T-helper 2 cell treated with Interferon-gamma antibody and Interleukin-4, amounts not matched to agents 5 μg/mL and 100 μg/mL, for 36 hours (primary cell): ENCODE results near the gene GLB1L2.

Experiments
- DNase-seq: peaks from one replicate; pipeline ENCODE4 v3.0.0; 2021; ENCODE audit warnings: low spot score
- H3K27ac Mint-ChIP-seq: one replicate; pipeline ENCODE4 v1.8.0; 2021; ENCODE audit warnings: mild to moderate bottlenecking, mixed read lengths
- H3K27me3 Mint-ChIP-seq: one replicate; pipeline ENCODE4 v1.8.0; 2021; ENCODE audit warnings: low read depth, mixed read lengths
- H3K36me3 Mint-ChIP-seq: one replicate; pipeline ENCODE4 v1.8.0; 2021; ENCODE audit warnings: low read depth, mixed read lengths
- H3K4me1 Mint-ChIP-seq: one replicate; pipeline ENCODE4 v1.8.0; 2021; ENCODE audit warnings: low read depth, mixed read lengths
- H3K4me3 Mint-ChIP-seq: one replicate; pipeline ENCODE4 v1.8.0; 2022; ENCODE audit warnings: mild to moderate bottlenecking, moderate library complexity, mixed read lengths
- H3K9me3 Mint-ChIP-seq: one replicate; pipeline ENCODE4 v1.8.0; 2021; ENCODE audit warnings: mixed read lengths

The GLB1L2 gene

GRCh38 chr11:134386945-134387344 is 55.2 kb downstream of the GLB1L2 start:
- no peak for DNase-seq
- peak overlapping the region; percentile 4 for H3K27ac Mint-ChIP-seq

GRCh38 chr11:134387501-134387900 is 55.7 kb downstream of the GLB1L2 start:
- no peak for DNase-seq
- H3K36me3 Mint-ChIP-seq: no peaks in the 10 kb centered on the region
- no peaks in the 10 kb centered on the region for H3K9me3 Mint-ChIP-seq
- H3K4me3 Mint-ChIP-seq: peak overlapping the region; percentile 50
- peaks cover 25% of the 10 kb centered on the region for H3K4me1 Mint-ChIP-seq
- H3K27me3 Mint-ChIP-seq: peaks cover 9% of the 10 kb centered on the region
- H3K27ac Mint-ChIP-seq: no peak overlapping the region

More at GRCh38 chr11:134386945-134387344, 55.2 kb downstream of the GLB1L2 start:
- peak overlapping the region; percentile 50 for H3K4me3 Mint-ChIP-seq
- no peaks in the 10 kb centered on the region for H3K36me3 Mint-ChIP-seq
- no peaks in the 10 kb centered on the region for H3K9me3 Mint-ChIP-seq
- peaks cover 25% of the 10 kb centered on the region for H3K4me1 Mint-ChIP-seq
- H3K27me3 Mint-ChIP-seq: peaks cover 8% of the 10 kb centered on the region

GRCh38 chr11:134388590-134388989 is 56.8 kb downstream of the GLB1L2 start:
- no peak for DNase-seq
- Mint-ChIP-seq H3K36me3 (no peaks in the 10 kb centered on the region), H3K27ac (no peak overlapping the region), H3K4me3 (no peak overlapping the region), H3K4me1 (peaks cover 25% of the 10 kb centered on the region), H3K27me3 (peaks cover 12% of the 10 kb centered on the region), H3K9me3 (no peaks in the 10 kb centered on the region)

- Mint-ChIP-seq H3K4me3 (no peak overlapping the region), H3K27ac (no peak overlapping the region), H3K36me3 (no peaks in the 10 kb centered on the region), H3K9me3 (no peaks in the 10 kb centered on the region), H3K4me1 (peaks cover 25% of the 10 kb centered on the region), H3K27me3 (peaks cover 12% of the 10 kb centered on the region)
- no peak for DNase-seq
Observed at GRCh38 chr11:134389464-134390180, 57.8 kb downstream of the GLB1L2 start.

- no peaks in the 10 kb centered on the region for H3K9me3 Mint-ChIP-seq
- H3K4me3 Mint-ChIP-seq: no peak overlapping the region
- H3K27me3 Mint-ChIP-seq: peaks cover 6% of the 10 kb centered on the region
- H3K36me3 Mint-ChIP-seq: no peaks in the 10 kb centered on the region
- peaks cover 22% of the 10 kb centered on the region for H3K4me1 Mint-ChIP-seq
- no peak for DNase-seq
- H3K27ac Mint-ChIP-seq: no peak overlapping the region
Observed at GRCh38 chr11:134390706-134391569, 59.1 kb downstream of the GLB1L2 start.

GRCh38 chr11:134391656-134392055 is 59.9 kb downstream of the GLB1L2 start:
- peaks cover 4% of the 10 kb centered on the region for H3K27me3 Mint-ChIP-seq

DNA sequence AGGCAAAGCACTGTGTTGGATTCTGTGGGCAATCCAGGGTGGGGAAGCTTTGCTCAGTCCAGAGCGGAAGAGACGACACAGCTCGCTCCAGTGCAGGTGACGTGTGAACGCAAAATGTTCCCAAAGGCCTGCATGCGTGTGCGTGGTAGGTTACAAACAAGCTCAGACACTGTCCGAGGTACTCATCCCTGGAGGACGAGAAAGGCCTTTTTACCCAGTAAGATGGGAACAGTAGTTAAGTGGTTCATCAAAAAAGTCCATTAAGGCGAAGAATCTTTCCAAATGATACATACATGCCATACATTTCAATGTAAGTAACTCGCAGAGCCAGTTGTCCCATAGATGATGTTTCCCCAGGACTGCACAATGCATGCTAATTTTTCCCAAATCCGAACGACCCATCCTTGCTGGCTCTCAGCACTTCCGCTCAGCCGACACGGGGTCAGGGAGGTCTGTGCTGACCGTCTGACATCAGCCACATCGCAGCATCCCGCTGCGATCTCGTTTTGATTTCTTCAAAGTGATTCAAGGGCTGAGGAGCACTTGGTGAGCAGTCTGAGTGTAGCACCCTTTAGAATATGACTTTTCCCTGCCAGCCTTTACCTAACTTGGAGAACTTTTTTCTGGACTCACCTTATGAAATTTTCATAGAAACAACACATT is 61.3 kb downstream of the GLB1L2 start:
- Mint-ChIP-seq H3K27ac (no peak overlapping the region), H3K4me1 (peaks cover 1% of the 10 kb centered on the region)

More at GRCh38 chr11:134391656-134392055, 59.9 kb downstream of the GLB1L2 start:
- H3K27ac Mint-ChIP-seq: no peak overlapping the region
- peaks cover 15% of the 10 kb centered on the region for H3K4me1 Mint-ChIP-seq
- H3K36me3 Mint-ChIP-seq: no peaks in the 10 kb centered on the region
- H3K4me3 Mint-ChIP-seq: no peak overlapping the region
- DNase-seq: no peak
- H3K9me3 Mint-ChIP-seq: no peaks in the 10 kb centered on the region

DNA sequence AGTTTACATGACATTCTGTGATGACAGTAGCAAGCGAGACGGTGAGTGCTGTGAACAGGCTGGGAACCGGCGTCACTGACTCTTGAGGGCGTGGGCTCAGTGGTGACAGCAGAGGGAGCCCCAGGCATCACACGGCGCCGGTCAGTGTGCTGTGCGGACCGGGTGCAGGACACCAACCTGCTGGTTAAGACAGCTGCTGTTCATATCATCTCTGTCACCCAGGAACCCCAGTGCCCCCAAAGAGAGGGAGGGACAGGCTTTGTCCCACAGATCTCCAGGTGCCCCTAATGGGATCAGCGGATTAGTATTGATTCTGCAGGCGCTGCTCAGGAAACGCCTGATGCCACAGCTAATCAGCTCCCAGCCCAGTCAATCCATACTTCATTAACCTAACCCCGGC is 61.9 kb downstream of the GLB1L2 start:
- Mint-ChIP-seq H3K4me3 (no peak overlapping the region), H3K9me3 (no peaks in the 10 kb centered on the region), H3K27me3 (peaks cover 4% of the 10 kb centered on the region), H3K27ac (no peak overlapping the region), H3K36me3 (no peaks in the 10 kb centered on the region), H3K4me1 (no peaks in the 10 kb centered on the region)
- DNase-seq: no peak

More for the DNA sequence above, 61.3 kb downstream of the GLB1L2 start:
- H3K4me3 Mint-ChIP-seq: no peak overlapping the region
- DNase-seq: no peak
- peaks cover 4% of the 10 kb centered on the region for H3K27me3 Mint-ChIP-seq
- H3K9me3 Mint-ChIP-seq: no peaks in the 10 kb centered on the region
- no peaks in the 10 kb centered on the region for H3K36me3 Mint-ChIP-seq

- H3K4me3 Mint-ChIP-seq: no peak overlapping the region
- H3K27me3 Mint-ChIP-seq: peaks cover 4% of the 10 kb centered on the region
- H3K4me1 Mint-ChIP-seq: no peaks in the 10 kb centered on the region
- no peaks in the 10 kb centered on the region for H3K9me3 Mint-ChIP-seq
- no peak for DNase-seq
- no peaks in the 10 kb centered on the region for H3K36me3 Mint-ChIP-seq
- no peak overlapping the region for H3K27ac Mint-ChIP-seq
Observed at GRCh38 chr11:134394311-134394710, 62.5 kb downstream of the GLB1L2 start.

DNA sequence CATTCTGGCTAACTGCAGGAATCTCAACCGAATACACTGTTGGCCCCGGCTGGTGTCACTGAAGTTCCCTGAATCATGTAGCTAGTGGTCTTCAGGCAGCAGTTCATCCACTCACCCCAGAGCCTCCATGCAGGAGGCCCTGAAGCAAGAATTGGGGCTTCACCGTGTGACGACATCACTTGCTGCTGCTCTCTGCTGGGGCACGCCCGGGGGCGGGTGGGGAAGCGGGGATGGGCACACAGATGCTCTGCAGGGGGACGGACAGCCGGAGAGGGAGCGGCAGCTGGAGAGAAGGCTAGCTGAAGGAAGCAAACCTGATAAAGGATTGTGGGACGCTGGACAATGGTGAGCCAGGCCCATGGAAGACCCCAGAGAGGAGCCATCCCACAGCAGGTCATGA is 63.2 kb downstream of the GLB1L2 start:
- H3K36me3 Mint-ChIP-seq: no peaks in the 10 kb centered on the region
- no peak for DNase-seq
- no peaks in the 10 kb centered on the region for H3K4me1 Mint-ChIP-seq
- no peak overlapping the region for H3K27ac Mint-ChIP-seq
- no peak overlapping the region for H3K4me3 Mint-ChIP-seq
- peaks cover 4% of the 10 kb centered on the region for H3K27me3 Mint-ChIP-seq
- H3K9me3 Mint-ChIP-seq: no peaks in the 10 kb centered on the region

DNA sequence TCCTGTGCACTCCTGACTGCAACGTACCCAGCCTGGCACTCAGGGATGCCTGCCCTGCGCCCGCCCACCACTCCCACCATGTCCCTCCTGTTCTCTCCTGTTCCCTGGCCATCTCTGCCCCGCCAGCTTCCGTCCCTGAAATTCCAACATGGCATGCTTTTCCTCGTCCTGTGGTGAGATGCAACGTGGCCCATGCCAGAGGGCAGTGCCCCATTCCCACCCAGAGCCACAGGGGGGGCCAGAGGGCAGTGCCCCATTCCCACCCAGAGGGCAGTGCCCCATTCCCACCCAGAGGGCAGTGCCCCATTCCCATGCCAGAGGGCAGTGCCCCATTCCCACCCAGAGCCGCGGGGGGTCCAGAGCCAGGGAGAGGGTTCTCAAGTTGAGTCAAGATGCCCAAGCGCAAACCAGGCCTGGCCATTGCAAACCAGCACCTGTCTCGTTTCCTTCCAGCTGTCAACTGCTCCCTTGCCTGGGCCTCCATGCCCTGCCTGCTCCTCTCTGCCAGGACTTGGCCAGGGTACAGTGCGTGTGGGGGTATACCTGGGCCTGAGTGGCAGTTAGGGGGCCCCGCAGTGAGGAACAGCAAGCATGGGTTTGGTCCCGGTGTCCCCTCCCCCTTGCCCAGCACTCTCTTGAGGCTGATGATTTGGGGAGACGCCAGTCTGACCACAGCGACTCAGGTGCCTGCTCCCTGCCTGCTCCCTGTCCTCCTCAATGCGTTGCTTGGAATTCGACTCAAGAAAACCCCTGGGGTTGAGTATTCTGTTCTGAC is 65.7 kb downstream of the GLB1L2 start:
- Mint-ChIP-seq H3K27ac (no peak overlapping the region), H3K27me3 (peaks cover 10% of the 10 kb centered on the region), H3K4me3 (no peak overlapping the region), H3K4me1 (no peaks in the 10 kb centered on the region), H3K9me3 (no peaks in the 10 kb centered on the region), H3K36me3 (no peaks in the 10 kb centered on the region)
- no peak for DNase-seq

DNA sequence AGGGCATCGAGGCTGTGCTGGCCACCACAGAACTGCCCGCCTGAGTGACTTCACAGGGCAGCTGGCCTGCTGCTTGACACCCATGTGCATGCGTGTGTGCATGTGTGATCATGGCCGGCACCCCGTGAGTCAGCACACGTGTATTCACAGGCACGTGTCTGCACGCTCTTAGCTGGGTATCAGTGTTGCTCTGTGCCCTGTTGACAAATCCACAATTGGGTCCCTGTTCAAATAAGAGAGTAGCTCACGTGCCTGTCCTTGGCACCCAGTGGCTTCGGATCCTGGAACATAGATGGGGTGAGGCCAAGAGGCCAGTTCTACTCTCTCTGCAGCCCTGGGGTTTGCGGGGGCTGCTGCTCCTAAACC is 66.3 kb downstream of the GLB1L2 start:
- Mint-ChIP-seq H3K27ac (no peak overlapping the region), H3K9me3 (no peaks in the 10 kb centered on the region), H3K27me3 (peaks cover 7% of the 10 kb centered on the region), H3K36me3 (no peaks in the 10 kb centered on the region), H3K4me1 (no peaks in the 10 kb centered on the region), H3K4me3 (no peak overlapping the region)
- no peak for DNase-seq

- H3K36me3 Mint-ChIP-seq: no peaks in the 10 kb centered on the region
- DNase-seq: no peak
- H3K9me3 Mint-ChIP-seq: no peaks in the 10 kb centered on the region
- peaks cover 7% of the 10 kb centered on the region for H3K27me3 Mint-ChIP-seq
- H3K4me3 Mint-ChIP-seq: no peak overlapping the region
- H3K4me1 Mint-ChIP-seq: no peaks in the 10 kb centered on the region
- H3K27ac Mint-ChIP-seq: no peak overlapping the region
Observed at GRCh38 chr11:134398644-134399292, 67.0 kb downstream of the GLB1L2 start.
